Endothelial cell of hepatic sinusoid (primary cell): ENCODE results near the gene CCDC12.

Source experiments
- in situ Hi-C: cut with HindIII; loops from 2 replicates; pipeline ENCODE4 v1.10.0; 2017; ENCODE audit warnings: low sequenced_read_pairs

The CCDC12 gene

GRCh38 chr3:46909535-46910161 lies 66.9 kb downstream of the CCDC12 start:
- in situ Hi-C loops: no loop called here

- in situ Hi-C loops: no loop called here
These were observed 67.5 kb downstream of the CCDC12 start for GRCh38 chr3:46908986-46909534.

DNA sequence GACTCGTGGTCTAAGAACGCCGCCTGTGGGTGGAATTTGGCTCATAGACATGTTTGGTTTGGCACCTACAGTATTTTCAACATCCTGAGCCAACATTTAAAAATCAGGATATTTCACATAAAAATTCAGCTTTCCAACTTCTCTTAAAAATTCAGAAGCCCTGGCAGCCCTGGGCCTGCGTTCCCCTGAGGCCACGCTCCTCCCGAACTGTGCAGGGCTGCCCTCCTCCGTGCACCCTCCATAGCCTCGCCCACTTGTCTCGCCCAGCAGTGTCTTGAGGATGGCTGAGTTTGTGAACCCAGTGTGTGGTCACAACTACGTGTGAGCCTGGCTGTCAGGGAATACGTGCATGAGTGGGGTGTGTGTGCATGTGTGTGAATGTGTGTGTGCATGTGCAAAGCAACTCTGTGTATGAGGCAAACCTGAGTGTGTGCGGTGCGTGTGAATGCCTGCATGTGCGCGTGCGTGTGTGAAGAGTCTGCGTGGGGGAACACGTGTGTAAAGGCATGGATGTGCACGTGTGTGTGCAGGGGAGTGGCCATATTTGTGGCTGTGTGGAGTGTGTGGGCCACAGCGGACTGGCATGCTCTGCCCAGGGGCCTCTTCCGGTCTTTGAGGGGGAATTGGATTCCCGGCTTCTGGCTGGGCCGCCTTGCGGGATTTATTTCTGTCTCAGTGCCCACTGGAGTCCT lies 68.1 kb downstream of the CCDC12 start:
- in situ Hi-C loops: no loop called here

DNA sequence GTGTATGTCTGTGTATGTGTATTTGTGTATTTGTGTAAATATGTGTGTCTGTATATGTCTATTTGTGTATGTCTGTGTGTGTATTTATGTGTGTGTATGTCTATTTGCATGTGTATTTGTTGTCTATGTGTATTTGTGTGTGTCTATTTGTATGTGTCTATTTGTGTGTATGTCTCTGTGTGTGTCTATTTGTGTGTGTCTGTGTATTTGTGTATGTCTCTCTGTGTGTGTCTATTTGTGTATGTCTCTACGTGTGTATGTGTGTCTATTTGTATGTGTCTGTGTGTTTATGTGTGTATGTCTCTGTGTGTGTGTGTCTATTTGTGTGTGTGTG lies 68.6 kb downstream of the CCDC12 start:
- in situ Hi-C loops: no loop called here

DNA sequence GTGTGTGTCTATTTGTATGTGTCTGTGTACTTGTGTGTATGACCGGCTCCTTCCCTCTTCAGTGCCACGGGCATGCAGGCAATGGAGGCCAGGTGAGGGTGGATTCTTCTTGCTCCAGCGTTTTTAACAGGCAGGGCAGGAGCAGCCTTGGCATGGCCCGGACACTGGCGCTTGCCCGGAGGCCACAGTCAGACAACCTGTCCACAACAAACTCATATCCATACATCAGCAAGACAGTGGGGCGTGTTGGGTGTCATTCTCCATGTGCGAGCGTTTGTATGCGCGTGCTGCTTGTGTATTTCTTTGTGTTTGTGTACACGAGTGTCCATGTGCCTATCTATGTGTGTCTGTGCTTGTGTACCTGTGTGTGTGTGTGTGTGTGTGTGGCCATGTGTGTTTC lies 69.3 kb downstream of the CCDC12 start:
- in situ Hi-C loops: no loop called here

DNA sequence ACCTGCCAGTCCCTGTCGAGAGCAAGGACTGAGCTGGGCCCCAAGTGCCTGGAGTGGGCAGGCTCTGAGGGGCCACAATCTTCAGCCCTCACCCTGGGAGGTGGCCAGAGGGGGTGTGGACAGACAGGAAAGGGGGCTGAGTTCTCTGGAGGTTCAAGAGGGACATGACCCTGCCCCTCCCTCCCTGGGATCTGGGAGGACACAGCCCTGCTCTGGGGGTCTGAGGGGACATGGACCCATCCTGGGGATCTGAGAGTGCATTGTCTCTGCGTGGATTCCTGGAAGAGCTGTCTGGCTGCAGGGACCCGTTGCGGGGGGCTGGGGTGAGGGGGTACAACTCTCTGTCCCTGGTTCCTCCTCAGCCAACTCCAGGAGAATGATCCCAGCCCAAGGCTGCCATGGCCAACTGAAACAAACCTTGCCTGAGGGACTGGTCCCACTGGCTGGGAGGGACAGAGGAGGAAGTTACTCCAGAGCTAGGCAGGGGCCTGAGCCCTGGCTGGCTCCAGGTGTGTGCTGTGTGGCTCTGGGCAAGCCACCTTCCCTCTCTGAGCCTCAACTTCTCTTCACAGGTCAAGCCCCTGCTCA lies 70.0 kb downstream of the CCDC12 start:
- in situ Hi-C loops: no loop called here

DNA sequence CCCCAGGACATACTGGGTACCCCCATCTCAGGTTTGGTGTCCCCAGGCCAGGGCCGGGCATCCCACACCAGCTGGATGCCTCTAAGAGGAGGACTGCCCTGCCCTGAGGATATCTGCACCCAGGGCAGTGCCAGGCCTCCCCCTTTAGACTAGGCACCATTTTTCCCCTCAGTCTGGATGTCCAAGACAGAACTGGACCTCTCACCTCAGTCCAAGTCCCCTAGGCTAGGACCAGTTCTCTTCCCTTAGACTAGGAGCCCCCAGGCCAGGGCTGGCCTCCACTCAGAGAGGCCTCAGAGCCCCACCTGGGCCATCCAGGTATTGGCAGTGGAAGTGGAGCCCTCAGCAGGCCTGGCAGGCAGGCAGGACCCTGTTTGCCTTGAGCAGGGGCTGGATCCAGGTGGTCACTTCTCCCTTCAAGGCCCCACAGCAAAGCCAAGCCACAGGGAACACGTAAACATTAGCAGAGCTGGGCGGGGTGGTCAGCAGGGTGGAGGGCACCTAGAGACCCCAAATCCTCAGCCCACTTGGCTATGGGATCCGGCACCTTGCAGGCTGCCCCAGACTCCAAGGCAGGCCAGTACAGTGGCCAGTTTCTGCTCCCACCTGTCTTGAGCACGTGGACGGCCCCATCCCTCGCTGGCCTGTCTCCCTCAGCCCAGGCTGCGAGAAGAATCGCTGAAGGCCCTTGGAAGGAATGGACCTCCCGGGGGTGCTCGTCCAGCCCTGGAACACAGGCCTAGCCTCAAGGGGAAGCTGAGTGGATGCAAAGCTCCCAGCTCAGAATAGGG lies 70.7 kb downstream of the CCDC12 start:
- in situ Hi-C loops: no loop called here

DNA sequence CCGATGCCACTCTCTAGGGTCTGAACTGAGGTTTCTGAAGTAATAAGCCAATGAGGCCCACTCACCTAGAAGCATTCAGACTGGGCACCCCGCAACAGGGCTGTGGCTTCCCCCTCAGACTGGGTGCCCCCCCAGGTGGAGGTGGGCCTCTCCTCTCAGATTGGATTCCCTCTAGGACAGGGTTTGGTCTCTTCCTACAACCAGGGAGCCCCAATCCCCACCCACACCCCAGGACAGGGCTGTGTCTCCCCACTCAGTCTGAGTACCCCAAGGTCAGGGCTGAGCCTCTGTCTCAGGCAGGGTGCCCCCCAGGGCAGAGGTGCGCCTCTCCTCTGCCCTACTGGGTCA lies 71.4 kb downstream of the CCDC12 start:
- in situ Hi-C loops: no loop called here

GRCh38 chr3:46904303-46905212 lies 72.0 kb downstream of the CCDC12 start:
- in situ Hi-C loops: no loop called here

- in situ Hi-C loops: no loop called here
These were observed 72.9 kb downstream of the CCDC12 start for GRCh38 chr3:46903341-46904302.

DNA sequence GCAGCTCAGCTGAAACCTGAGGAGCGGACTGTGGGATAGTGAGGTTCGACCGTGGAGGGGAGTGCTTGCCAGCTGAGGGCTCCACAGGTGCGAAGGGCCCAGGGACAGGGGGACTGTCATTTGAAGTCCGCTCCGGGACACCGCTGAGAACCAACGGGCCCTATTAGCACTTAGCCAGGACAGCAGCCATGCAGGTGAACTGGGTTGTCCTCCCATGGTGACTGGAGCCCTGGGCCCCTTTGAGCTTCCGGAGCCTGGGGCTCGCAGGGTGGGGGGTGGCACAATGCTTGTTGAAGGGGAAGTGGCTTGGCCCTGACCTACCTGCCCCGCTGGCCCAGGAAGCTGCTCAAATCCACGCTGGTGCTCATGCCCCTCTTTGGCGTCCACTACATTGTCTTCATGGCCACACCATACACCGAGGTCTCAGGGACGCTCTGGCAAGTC lies 74.3 kb downstream of the CCDC12 start:
- in situ Hi-C loops: no loop called here

GRCh38 chr3:46901591-46902187 lies 74.9 kb downstream of the CCDC12 start:
- in situ Hi-C loops: no loop called here

DNA sequence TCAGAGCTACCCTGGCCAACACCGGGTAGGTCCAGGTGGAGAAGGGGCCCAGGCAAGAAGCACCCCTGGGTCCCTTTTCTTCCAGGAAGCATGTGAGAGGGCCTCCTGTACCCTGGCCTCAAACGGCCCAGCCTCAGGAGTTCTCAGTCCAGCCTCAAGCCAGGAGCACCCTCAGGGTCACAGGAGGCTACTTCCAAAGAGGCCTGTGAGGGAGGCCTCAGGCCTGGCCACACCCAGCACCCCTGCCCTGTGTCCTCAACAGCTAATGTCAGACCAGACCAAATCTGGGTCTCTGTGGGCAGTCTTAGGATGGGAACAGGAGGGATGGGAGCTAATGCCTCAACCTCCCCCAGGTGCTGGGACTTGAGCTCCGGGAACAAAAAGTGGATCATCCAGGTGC lies 75.5 kb downstream of the CCDC12 start:
- in situ Hi-C loops: no loop called here

GRCh38 chr3:46900356-46900755 lies 76.2 kb downstream of the CCDC12 start:
- in situ Hi-C loops: no loop called here

DNA sequence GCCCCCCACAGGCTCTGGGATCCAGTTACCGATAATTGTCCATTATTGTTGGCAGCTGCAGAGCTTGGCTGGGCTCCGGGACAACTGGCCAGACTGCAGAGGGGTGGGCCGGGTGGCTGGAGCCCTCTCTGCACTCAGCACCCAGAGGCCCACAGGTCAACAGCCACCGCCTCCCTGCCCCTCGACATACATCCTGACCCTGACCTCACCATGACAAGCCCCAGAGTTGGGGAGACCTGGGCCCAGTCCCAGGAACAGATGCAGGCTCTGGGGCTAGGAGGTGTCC lies 76.6 kb downstream of the CCDC12 start:
- in situ Hi-C loops: no loop called here

- in situ Hi-C loops: no loop called here
These were observed 77.2 kb downstream of the CCDC12 start for GRCh38 chr3:46899151-46900006.

GRCh38 chr3:46898321-46899150 lies 78.0 kb downstream of the CCDC12 start:
- in situ Hi-C loops: no loop called here
